Keratinocyte (primary cell): ENCODE data around the gene FAT4.

ENCODE experiments used
- CTCF ChIP-seq, 3 experiments: IDR thresholded peaks in 1 of 3; conservative IDR thresholded peaks in 1 of 3; optimal IDR thresholded peaks in 1 of 3; 2 replicates in 2 of 3; 3 replicates in 1 of 3; pipeline versions ENCODE3 to v1.5.1; 2011; ENCODE audit warnings: low read length in 3 of 3, mild to moderate bottlenecking in 3 of 3, moderate library complexity in 2 of 3, control low read depth in 1 of 3, inconsistent platforms in 1 of 3; ENCODE audit not compliant: insufficient read depth in 2 of 3; ENCODE audit errors: extremely low read depth in 1 of 3
- EZH2 ChIP-seq: IDR thresholded peaks from one replicate; pipeline ENCODE4 v1.6.1; 2012; ENCODE audit warnings: inconsistent platforms, mild to moderate bottlenecking, low read length, moderate library complexity

GRCh38 chr4:125266901-125267604 lies 47.7 kb upstream of the FAT4 start:
- no peak for TF ChIP-seq EZH2
- TF ChIP-seq CTCF (optimal IDR thresholded peaks at IDR 0.05 in 1 of 3, IDR thresholded peaks at IDR 0.05 in 1 of 3, conservative IDR thresholded peaks at IDR 0.05 in 1 of 3; ENCODE audit: extremely low read depth in 1 of 3, insufficient read depth in 2 of 3, low read length in 3 of 3): no peak
